Right ventricle myocardium inferior (tissue), 1 donor: ENCODE data around the gene SPATA16. TPM values are rescaled to one million over a fixed set of nuclear protein-coding genes. Genes with fewer than 3 reads are reported as not detected.
"Not testable (repeated sequence)": the region's sequence is repeated elsewhere in the genome, so short reads cannot be mapped to it uniquely, and the experiment has no call there.

Experiments
- ATAC-seq: fragments of 200-7000 bp; cut with Tn5 transposase; one replicate; pipeline ENCODE4 v1.9.1; 2020; ENCODE audit warnings: mild to moderate bottlenecking, moderate library complexity
- DNase-seq: peaks from one replicate; pipeline ENCODE4 v3.0.0; 2021; ENCODE audit errors: missing footprints
- intact Hi-C: fragments of 100-400 bp; cut with DNase I; formaldehyde crosslinking; loops from one replicate; pipeline ENCODE4 v1.11.0; 2022
- total RNA-seq: library from RNA; stranded (reverse); fragmentation: NEBNext Ultra II Directional; extraction: Animal tissue kit (Norgen Biotek cat#: 25700); gene quantifications from one replicate; pipeline ENCODE4 v1.2.1, GENCODE V29; 2021
- donor health status: DM: no; HTN: yes; CAD: no; lungs with severe emphysema.

The SPATA16 gene
- total RNA-seq, 1 donor from 2014 or later, result not detected

GRCh38 chr3:173078525-173078924 is 62.5 kb downstream of the SPATA16 start:
- ATAC-seq (no peak), DNase-seq (no peak)
- intact Hi-C loops, result no loop called here

DNA sequence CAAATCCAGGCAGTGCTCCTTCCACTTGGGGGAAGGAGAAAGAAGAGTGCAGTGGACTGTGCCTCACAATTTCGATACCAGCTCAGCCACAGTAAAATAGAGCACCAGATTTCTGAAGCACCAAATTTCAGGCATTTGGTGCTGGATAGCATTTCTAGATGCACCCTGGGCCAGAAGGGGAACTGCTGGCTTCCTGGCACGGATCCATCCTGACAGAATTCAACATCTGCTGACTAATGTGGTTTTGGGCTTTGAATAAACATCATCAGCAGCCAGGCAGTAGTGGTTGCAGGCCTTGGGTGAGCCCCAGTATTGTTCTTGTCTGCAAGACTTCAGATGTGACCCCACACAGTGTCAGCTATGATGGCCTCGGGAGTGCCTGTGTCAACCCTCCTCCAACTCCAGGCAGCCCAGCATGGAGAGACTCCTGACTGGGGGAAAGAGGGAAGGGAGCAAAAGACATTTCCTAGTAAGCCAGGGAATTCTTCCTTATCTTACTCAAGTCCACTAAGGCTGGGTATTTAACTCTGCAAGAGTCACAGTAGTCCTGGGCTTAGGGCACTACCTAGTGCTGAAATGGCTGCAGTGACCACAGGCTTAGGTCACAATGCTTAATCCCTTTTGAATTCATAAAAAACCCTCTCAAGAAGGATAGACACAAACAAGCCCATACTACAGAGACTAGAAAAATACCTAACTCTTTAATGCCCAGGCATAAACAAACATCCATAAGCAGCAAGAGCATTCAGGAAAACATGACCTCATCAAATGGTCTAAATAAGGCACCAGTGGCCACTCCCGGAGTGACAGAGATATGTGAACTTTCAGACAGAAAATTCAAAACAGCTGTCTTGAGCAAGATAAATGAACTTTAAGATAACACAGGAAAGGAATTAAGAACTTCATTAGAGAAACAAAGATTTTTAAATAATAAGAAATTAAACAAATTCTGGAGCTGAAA is 74.7 kb downstream of the SPATA16 start:
- peak; percentile 23 for ATAC-seq
- DNase-seq, result no peak
- intact Hi-C loops, result no loop called here

GRCh38 chr3:173065543-173065981 is 75.5 kb downstream of the SPATA16 start:
- ATAC-seq, result peak; percentile 59
- intact Hi-C loops, result no loop called here

DNA sequence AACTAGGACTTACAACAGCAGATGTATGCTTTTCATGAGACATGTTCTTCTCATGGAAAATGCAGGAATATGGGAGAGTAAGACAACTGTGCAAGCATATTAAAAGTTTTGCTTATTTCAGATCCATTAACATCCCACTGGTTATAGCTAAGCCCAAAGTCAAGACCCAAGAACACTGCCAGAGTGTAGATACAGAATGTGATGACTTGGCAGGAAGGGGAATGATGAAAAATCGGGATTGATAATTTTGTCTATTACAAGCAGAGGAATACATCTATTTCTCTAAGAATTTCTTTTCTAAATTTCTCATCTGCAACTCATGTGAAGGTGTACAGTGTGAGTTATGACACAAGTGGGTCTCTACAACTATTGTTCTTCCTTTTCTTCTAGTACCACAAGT is 76.4 kb downstream of the SPATA16 start:
- no peak for DNase-seq
- intact Hi-C loops, result no loop called here
- no peak for ATAC-seq

More at GRCh38 chr3:173065543-173065981, 75.5 kb downstream of the SPATA16 start:
- no peak for DNase-seq

DNA sequence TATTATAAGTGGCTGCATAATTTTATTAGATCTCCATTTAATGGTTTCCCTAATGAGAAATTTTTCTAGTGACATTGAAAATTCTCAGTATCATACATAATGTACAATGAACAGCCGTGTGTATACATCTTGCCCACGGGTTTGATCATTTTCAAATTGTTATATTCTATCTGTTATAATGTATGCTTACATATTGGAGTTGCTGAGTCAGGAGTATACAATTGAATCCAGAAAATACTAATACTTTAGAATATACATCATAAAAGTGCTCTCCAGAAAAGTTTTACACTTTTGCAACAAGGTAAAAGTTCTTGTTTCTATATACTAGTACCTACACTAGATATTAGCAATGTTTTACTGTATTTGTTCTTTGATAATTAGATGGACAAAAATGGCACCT is 82.8 kb downstream of the SPATA16 start:
- no peak for DNase-seq
- ATAC-seq, result no peak
- intact Hi-C loops, result no loop called here

GRCh38 chr3:173055228-173055933 is 85.7 kb downstream of the SPATA16 start:
- DNase-seq (no peak), ATAC-seq (no peak)
- intact Hi-C loops, result no loop called here

DNA sequence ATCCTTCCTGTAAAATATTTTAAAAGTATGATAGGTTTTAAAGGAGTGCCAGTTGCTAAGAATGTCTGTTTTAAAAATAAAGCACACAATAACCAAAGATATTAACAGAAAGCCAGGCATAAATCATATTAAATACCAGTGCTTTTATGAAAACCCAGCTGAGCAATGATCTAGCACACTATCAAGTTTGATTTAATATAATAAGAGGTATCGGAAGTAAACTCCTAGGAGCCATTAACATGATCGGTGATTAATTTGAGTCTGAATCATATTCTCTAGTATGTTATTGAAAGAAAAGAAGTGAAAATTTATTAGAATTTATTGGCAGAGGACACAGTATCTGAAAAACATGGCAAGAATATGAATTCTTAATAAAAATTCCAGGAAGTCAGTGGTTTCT is 91.7 kb downstream of the SPATA16 start:
- DNase-seq (no peak), ATAC-seq (no peak)
- intact Hi-C loops, result loop anchor here (5.0 kb wide), 2 partner anchors 67 to 212 kb away; no protein-coding TSS in a partner anchor

DNA sequence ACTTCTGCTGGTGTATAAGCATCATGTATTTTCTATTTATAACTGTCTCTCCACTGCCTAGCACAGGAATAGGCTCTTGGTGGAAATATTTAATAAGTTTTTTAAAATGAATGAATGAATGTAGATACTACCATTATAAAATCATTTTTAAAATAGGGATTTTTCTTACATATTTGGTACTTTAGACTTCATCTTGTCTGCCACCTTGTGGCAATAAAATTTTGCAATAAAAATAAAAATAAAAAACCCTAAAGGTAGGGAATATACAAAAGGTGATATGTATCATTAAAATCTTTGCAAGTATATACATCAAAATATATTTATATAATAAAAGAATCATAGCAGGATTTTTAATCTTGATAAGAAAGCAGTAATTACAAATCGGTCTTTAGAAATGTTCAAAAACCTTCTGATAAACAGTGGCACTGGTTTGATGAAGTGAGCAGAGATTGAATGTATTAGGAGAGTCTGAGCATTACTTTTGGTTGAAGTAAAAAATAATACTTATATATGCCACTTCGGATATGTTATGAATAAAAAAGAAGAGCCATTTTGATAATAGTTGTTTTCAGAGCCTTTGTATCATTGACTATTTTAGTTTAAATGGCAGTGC is 95.2 kb downstream of the SPATA16 start:
- intact Hi-C loops, result loop anchor here (5.0 kb wide), 2 partner anchors 64 to 209 kb away; no protein-coding TSS in a partner anchor
- ATAC-seq (no peak), DNase-seq (no peak)

DNA sequence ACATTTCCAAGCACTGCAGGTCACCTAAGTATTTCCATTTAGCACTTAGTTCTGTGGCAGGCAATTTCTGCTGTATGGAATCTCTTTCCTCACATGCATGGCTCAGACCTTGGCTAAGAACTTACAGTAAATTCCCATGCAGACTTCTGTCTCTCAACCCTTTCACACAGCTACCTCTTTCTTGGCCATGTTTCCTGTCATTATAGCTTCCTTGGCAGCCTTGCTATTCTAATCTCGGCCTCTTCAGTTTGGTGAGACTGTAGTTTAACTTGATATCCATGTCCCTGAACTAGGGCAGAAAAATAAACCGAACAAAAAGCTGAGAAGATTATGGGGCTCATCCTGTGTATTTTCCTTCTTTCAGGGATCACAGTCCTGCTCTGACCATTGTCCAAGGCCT is 96.0 kb downstream of the SPATA16 start:
- ATAC-seq (peak; percentile 60), DNase-seq (no peak)
- intact Hi-C loops, result loop anchor here (5.0 kb wide), 2 partner anchors 63 to 208 kb away; no protein-coding TSS in a partner anchor

DNA sequence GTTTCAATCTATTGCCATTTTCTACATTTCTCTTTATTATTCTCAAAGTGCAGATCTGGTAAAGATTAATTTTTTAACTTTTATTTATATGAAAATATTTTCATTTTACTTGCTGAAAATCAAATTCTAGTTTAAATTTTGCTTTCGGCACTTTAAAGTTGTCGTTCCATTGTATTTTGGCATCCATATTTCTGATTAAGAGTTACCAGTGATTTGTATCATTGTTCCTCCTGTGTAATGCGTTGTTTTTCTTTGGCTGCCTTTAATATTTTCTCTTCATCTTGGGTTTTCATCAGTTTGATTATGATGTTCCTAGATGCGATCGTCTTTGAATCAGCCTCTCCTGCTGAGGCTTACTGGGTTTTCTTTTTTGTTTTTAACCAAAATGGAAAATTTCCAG is 97.3 kb downstream of the SPATA16 start:
- intact Hi-C loops, result no loop called here
- no peak for ATAC-seq

GRCh38 chr3:173038484-173038871 is 102.6 kb downstream of the SPATA16 start:
- intact Hi-C loops, result no loop called here
- peak; percentile 67 for ATAC-seq
- no peak for DNase-seq

More for the DNA sequence above, 97.3 kb downstream of the SPATA16 start:
- DNase-seq, result no peak

DNA sequence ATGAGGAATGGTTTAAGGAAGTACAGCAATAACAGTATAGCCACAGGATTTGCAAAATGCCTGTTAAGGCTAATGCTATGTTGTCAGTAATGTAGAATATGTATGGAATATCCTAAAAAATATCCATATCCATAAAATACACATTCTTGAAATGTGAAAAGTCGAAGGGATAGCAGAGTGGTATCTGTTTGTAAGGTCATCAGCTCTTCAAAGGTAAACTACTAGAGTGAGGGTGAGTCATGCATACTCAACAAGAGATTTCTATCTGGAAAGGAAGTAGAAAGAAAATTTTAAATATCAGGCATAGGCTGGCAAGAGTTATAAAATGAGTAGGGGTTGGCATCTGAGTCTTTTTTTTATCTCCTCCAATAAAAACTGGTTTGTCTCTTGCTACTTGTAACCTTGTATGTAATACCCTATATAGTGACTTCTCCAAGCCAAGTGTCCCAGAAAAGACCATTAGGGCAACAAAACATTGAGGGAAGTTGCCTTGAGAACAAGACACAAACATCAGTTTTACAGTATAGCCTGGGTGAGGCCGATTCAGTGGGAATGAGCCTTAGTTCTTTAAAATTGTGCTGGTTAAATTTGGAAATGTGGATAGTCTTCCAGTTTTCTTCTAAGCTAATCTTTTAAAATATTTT is 103.1 kb downstream of the SPATA16 start:
- DNase-seq (no peak), ATAC-seq (no peak)
- intact Hi-C loops, result no loop called here

DNA sequence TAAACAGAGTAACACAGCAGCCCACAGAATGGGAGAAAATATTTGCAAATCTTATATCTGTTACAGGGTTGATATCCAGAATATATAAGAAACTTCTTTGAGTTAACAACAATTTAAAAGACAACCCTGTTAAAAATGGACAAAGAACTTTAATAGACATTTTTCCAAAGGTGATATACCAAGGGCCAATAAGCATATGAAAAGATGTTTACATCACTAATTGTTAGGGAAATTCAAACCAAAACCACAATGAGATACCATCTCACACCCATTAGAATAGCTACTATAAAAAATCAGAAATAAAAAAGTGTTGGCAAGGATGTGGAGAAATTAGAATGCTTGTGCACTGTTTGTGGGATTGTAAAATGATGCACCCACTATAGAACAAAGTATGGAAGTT is 110.8 kb downstream of the SPATA16 start:
- no peak for ATAC-seq
- DNase-seq, result no peak
- intact Hi-C loops, result loop anchor here (5.0 kb wide), 1 partner anchor 33 kb away; no protein-coding TSS in a partner anchor

DNA sequence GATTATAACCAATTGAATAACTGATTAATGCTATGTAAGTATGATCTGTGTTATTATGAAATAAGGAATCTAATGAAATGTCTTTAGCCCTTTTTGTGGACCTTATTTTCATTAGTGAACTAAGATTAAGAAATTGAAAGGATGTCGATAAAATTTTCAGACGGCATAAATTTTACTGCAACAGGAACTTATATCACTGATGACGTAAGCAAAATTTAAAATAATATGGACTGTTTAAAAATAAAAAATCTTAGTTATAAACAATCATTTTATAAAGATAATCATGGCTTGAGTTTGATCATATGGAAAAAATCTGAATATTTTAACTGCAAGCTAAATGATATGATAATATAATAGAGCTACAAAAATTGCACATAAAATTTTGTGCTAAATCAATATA is 112.7 kb downstream of the SPATA16 start:
- no peak for DNase-seq
- no peak for ATAC-seq
- intact Hi-C loops, result no loop called here

DNA sequence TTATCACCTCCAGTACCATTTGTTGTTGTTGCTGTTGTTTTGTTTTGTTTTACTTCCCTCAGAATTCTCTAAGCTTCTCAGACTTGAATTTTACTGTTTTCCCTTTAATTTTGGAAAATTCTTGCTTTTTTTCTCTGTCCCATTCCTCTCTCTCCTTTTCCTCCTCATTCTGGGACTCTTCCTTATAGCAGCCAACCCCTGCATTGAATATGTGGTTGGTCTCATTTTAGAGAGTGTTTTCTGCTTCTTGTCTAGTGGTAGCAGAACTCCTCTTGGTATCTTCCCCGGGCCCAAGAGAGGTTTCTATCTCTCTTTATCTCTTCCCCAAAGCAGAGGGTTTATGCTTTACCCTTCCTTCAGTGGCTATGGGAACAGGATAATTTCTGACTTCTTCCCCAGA is 113.6 kb downstream of the SPATA16 start:
- ATAC-seq (no peak), DNase-seq (no peak)
- intact Hi-C loops, result no loop called here

DNA sequence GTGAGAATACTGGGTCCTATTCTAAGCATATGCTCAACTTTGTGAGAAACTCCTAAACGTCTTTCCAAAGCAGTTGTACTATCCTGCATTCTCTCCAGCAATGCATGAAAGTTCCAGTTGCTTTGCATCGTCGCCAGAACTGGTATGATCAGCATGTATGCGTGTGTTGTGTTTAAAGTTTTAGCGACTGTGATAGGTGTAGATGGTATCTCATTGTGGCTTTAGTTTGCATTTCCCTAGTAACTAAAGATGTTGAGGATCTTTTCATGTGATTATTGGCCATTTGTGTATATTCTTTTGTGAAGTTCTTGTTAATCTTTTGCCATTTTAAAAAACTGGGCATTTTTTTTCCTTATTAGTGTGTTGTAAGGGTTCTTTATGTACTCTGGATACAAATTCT is 115.1 kb downstream of the SPATA16 start:
- DNase-seq (no peak), ATAC-seq (no peak)
- intact Hi-C loops, result no loop called here

GRCh38 chr3:173021547-173022185 is 119.4 kb downstream of the SPATA16 start:
- intact Hi-C loops, result no loop called here
- DNase-seq (no peak), ATAC-seq (no peak)

DNA sequence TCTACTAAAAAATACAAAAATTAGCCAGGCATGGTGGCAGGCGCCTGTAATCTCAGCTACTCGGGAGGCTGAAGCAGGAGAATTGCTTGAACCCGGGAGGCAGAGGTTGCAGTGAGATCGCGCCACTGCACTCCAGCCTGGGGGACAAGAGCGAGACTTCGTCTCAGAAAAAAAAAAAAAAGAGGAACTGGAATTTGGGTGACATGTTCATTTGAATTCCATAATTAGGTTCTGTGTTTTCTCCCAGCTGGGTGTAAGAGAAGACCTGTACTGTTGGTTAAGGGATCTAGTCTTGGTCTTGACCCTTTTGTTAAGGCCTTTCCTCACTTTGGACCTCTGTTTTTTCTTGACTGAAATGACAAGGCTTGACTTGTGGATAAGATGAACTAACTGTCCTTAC is 120.9 kb downstream of the SPATA16 start:
- DNase-seq, ATAC-seq, intact Hi-C loops: not testable (repeated sequence)
